ENCODE data around the gene OR51V1.

- TF ChIP-seq RAD21 (IDR thresholded peaks at IDR 0.05) (no peak), CTCF (IDR thresholded peaks at IDR 0.05; ENCODE audit: low read depth, low read length, missing input control) (no peak), REST (IDR thresholded peaks at IDR 0.05) (no peak), TAF1 (conservative IDR thresholded peaks at IDR 0.05) (no peak), MAX (IDR thresholded peaks at IDR 0.05) (no peak), SP1 (IDR thresholded peaks at IDR 0.05) (no peak), YY1 (IDR thresholded peaks at IDR 0.05) (no peak), RXRA (IDR thresholded peaks at IDR 0.05) (no peak), GABPA (IDR thresholded peaks at IDR 0.05 in 1 of 2, conservative IDR thresholded peaks at IDR 0.05 in 1 of 2) (no peak), ATF3 (IDR thresholded peaks at IDR 0.05) (no peak), NR2F2 (IDR thresholded peaks at IDR 0.05) (no peak), FOXA1 (IDR thresholded peaks at IDR 0.05) (no peak)
Measured at GRCh38 chr11:5231111-5231510, 30.6 kb upstream of the OR51V1 start.

Data from liver (tissue), 3 donors.